Thyroid gland (tissue), 4 donors: Measurements from ENCODE around the gene DYNC2I2.

Source experiments
- POLR2A ChIP-seq, 2 donors: fragments of 450-650 bp; IDR thresholded peaks; one replicate each; pipeline ENCODE4 v1.6.1; 2017; ENCODE audit warnings: antibody characterized with exemption in 2 of 2, mild to moderate bottlenecking in 2 of 2, moderate library complexity in 1 of 2
- TF ChIP-seq, protein P1 (sequence below), 6 experiments: fragments of 200-600 bp in 3 of 6; fragments of 450-650 bp in 3 of 6; sonication (generic) in 3 of 6; IDR thresholded peaks; one replicate each; pipeline ENCODE4 v1.5.1; 2016 to 2019; ENCODE audit warnings: antibody characterized with exemption in 6 of 6, mild to moderate bottlenecking in 2 of 6, inconsistent platforms in 1 of 6, moderate library complexity in 1 of 6

DNA sequence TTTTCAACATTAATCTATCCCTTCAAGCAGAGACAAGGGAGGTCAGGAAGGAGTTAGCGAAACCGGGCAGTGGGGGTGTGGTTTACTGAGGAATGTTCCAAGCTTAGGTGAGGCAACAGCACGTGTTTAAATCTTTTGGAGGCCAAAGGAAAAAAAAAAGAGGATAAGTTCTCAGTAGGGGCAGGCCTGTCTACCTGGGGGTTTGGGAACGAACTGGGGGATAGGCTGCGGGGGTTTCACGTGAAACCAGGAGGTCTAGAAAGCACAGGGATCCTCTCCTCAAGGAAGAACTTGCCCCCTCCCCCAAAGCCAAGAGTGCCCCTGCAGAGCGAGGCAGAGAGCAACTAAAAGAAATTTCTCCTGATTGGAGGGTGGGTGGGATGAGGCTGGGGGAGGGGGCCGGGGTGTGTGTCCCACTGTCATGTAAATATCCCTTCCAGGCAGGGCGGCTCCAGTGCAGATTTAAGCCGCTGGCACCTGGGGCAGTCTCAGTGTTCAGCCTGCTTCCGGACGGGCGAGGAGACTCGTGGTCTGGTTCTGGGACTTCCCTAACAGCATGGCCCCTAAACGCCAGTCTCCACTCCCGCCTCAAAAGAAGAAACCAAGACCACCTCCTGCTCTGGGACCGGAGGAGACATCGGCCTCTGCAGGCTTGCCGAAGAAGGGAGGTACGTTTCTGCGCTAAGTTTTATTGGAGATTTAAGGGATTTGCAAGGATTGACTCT lies 26.9 kb upstream of the DYNC2I2 start:
- TF ChIP-seq, protein P1, sequence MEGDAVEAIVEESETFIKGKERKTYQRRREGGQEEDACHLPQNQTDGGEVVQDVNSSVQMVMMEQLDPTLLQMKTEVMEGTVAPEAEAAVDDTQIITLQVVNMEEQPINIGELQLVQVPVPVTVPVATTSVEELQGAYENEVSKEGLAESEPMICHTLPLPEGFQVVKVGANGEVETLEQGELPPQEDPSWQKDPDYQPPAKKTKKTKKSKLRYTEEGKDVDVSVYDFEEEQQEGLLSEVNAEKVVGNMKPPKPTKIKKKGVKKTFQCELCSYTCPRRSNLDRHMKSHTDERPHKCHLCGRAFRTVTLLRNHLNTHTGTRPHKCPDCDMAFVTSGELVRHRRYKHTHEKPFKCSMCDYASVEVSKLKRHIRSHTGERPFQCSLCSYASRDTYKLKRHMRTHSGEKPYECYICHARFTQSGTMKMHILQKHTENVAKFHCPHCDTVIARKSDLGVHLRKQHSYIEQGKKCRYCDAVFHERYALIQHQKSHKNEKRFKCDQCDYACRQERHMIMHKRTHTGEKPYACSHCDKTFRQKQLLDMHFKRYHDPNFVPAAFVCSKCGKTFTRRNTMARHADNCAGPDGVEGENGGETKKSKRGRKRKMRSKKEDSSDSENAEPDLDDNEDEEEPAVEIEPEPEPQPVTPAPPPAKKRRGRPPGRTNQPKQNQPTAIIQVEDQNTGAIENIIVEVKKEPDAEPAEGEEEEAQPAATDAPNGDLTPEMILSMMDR (IDR thresholded peaks at IDR 0.05) = no peak
- peak in 1 of 2 donors; percentile 48 for TF ChIP-seq POLR2A (IDR thresholded peaks at IDR 0.05)
